DND-41 (cell line): ENCODE measurements around the gene CABP1.

Source experiments
- ATAC-seq: fragments of 200-7000 bp; cut with Tn5 transposase; 3 replicates; pipeline ENCODE4 v1.9.1; 2021; ENCODE audit warnings: low read depth; ENCODE audit not compliant: insufficient read depth
- DNase-seq: peaks from one replicate; pipeline ENCODE4 v3.0.0-alpha.2; 2020
- H2AFZ ChIP-seq: 2 replicates; pipeline ENCODE4 v1.6.0; 2012; ENCODE audit warnings: low read depth, low read length
- H3K27ac ChIP-seq: 2 replicates; pipeline ENCODE4 v1.5.1; 2012; ENCODE audit warnings: low read length, inconsistent platforms
- H3K27me3 ChIP-seq: fragments of 200-600 bp; sonication (generic); 2 replicates; pipeline ENCODE4 v1.6.0; 2012; ENCODE audit warnings: low read length, mild to moderate bottlenecking, inconsistent platforms; ENCODE audit not compliant: insufficient read depth, poor library complexity
- H3K36me3 ChIP-seq: 2 replicates; pipeline ENCODE4 v1.5.1; 2012; ENCODE audit warnings: low read length, inconsistent platforms; ENCODE audit not compliant: insufficient read depth
- H3K4me1 ChIP-seq: 2 replicates; pipeline ENCODE4 v1.5.1; 2012; ENCODE audit warnings: mild to moderate bottlenecking, low read length; ENCODE audit not compliant: insufficient read depth
- H3K4me2 ChIP-seq: 2 replicates; pipeline ENCODE4 v1.6.0; 2012; ENCODE audit warnings: mild to moderate bottlenecking, moderate library complexity, low read length, inconsistent platforms; ENCODE audit not compliant: insufficient read depth
- H3K4me3 ChIP-seq, 2 experiments: fragments of 200-600 bp in 1 of 2; shearing (Covaris generic) in 1 of 2; 2 replicates each; pipeline ENCODE4 v1.5.1; 2012 to 2016; ENCODE audit warnings: inconsistent platforms in 2 of 2, low read length in 2 of 2, mild to moderate bottlenecking in 2 of 2, low read depth in 1 of 2, moderate library complexity in 1 of 2
- H3K79me2 ChIP-seq: 2 replicates; pipeline ENCODE4 v1.6.0; 2012; ENCODE audit warnings: low read length, inconsistent platforms; ENCODE audit not compliant: insufficient read depth
- H3K9ac ChIP-seq: 2 replicates; pipeline ENCODE4 v1.6.0; 2012; ENCODE audit warnings: low read depth, mild to moderate bottlenecking, inconsistent platforms, low read length, moderate library complexity
- H3K9me3 ChIP-seq: 2 replicates; pipeline ENCODE4 v1.5.1; 2012; ENCODE audit warnings: low read length, moderate library complexity, mild to moderate bottlenecking, inconsistent platforms; ENCODE audit not compliant: insufficient read depth, severe bottlenecking
- H4K20me1 ChIP-seq: 2 replicates; pipeline ENCODE4 v1.6.0; 2012; ENCODE audit warnings: low read length; ENCODE audit not compliant: insufficient read depth
- EZH2 ChIP-seq: IDR thresholded peaks from 3 replicates; pipeline ENCODE4 v1.6.1; 2012; ENCODE audit warnings: borderline replicate concordance, low read depth, mild to moderate bottlenecking, moderate library complexity, low read length, inconsistent platforms; ENCODE audit not compliant: severe bottlenecking
- TF ChIP-seq, protein P1 (sequence below): IDR thresholded peaks from 2 replicates; pipeline ENCODE4 v1.5.1; 2012; ENCODE audit warnings: borderline replicate concordance, low read length, moderate library complexity, mild to moderate bottlenecking; ENCODE audit not compliant: poor library complexity, severe bottlenecking; ENCODE audit errors: extremely low read depth

Gene CABP1

DNA sequence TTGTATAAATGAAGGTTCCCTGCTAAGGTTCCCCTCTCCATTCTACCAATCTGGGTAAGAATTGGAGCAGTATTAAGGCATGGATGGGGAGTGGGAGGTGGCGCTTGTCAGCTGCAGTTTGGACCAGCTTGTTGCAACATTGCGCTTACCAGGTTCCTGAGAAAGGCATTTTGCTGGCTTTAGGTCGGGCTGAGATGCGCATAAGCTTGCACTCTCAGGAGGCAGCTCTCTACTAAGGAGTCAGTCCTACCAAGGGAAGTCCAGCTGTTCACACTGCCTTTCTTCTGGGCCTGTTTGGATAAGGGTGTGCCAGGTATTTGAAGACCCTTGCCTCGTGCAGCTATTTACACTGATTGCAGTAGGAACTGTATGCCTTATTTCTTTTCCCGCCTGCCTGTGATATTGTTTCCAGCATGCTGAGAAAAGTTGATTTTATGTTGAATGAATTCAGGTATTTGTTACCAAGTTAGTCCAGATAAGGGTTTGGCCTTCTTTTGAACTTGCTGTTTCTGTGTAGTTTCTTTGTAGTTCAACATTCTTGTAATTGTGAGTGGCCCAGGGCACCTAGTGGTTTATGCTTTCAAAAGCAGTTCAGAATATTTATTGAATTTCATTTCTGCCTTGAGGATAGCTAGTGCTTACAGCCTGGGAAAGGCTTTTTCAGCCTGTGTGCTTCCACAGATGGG lies 49.1 kb downstream of the CABP1 start:
- H4K20me1 ChIP-seq: peaks cover 57% of the 10 kb centered on the region; the same call in 1 of the 2 replicates
- TF ChIP-seq EZH2: no peak
- TF ChIP-seq, protein P1, sequence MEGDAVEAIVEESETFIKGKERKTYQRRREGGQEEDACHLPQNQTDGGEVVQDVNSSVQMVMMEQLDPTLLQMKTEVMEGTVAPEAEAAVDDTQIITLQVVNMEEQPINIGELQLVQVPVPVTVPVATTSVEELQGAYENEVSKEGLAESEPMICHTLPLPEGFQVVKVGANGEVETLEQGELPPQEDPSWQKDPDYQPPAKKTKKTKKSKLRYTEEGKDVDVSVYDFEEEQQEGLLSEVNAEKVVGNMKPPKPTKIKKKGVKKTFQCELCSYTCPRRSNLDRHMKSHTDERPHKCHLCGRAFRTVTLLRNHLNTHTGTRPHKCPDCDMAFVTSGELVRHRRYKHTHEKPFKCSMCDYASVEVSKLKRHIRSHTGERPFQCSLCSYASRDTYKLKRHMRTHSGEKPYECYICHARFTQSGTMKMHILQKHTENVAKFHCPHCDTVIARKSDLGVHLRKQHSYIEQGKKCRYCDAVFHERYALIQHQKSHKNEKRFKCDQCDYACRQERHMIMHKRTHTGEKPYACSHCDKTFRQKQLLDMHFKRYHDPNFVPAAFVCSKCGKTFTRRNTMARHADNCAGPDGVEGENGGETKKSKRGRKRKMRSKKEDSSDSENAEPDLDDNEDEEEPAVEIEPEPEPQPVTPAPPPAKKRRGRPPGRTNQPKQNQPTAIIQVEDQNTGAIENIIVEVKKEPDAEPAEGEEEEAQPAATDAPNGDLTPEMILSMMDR: no peak
- peak overlapping the region in 1 of 2 experiments; percentile 79; a peak in 2 of 4 replicates for H3K4me3 ChIP-seq

DNA sequence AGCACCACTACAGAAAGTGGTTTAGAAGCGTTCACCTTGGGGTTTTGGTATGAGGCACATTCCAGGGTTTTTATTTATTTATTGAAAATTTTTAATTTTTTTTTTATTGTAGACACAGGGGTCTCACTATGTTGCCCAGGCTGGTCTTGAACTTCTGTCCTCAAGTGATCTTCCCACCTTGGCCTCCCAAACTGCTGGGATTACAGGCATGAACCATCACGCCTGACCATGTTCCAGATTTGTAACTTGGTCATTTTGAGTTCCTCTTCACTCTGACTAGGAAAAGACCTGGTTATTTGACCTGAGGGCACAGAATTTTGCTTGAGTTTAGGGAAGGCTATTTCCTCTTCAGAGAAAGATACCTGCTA lies 49.6 kb downstream of the CABP1 start:
- Histone ChIP-seq H4K20me1 (peaks cover 61% of the 10 kb centered on the region; the same call in 1 of the 2 replicates), H3K4me3 (no peak overlapping the region), H3K79me2 (peaks cover 77% of the 10 kb centered on the region), H3K9me3 (no peaks in the 10 kb centered on the region), H3K4me2 (peak overlapping the region; percentile 85), H3K27ac (no peak overlapping the region), H3K4me1 (peaks cover 46% of the 10 kb centered on the region), H3K27me3 (no peaks in the 10 kb centered on the region), H3K9ac (peak overlapping the region; percentile 95; the same call in 1 of the 2 replicates), H2AFZ (no peak overlapping the region), H3K36me3 (peaks cover 37% of the 10 kb centered on the region)
- DNase-seq (no peak), ATAC-seq (no peak)
- TF ChIP-seq EZH2: no peak
- TF ChIP-seq, protein P1: no peak

More for the DNA sequence above, 49.1 kb downstream of the CABP1 start:
- peaks cover 46% of the 10 kb centered on the region for H3K4me1 ChIP-seq
- H3K9ac ChIP-seq: peak overlapping the region; percentile 95
- H3K27ac ChIP-seq: peak overlapping the region; percentile 15; the same call in 1 of the 2 replicates
- no peak for DNase-seq
- H3K9me3 ChIP-seq: no peaks in the 10 kb centered on the region
- peaks cover 32% of the 10 kb centered on the region for H3K36me3 ChIP-seq
- H3K4me2 ChIP-seq: peak overlapping the region; percentile 85
- H3K27me3 ChIP-seq: no peaks in the 10 kb centered on the region
- no peak for ATAC-seq
- no peak overlapping the region for H2AFZ ChIP-seq
- peaks cover 75% of the 10 kb centered on the region for H3K79me2 ChIP-seq

DNA sequence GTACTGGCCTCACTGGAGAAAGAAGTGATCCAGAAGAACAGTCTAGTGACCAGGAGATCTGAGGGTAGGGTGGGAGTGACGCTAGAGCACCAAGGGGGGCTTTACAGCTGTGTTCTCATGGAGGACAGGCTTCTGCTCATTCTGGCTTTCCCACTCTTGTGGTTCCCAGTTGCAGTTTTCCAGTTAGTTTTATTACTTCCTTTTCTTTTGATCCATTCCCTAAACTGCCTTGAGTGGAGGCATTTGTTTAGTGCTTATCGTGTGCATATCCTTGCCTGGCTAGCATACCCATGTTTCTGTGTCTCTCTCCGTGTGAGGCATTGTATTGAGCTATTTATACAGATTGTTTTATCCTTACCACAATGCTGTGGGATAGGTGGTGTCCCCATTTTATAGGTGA lies 50.6 kb downstream of the CABP1 start:
- Histone ChIP-seq H3K36me3 (peaks cover 46% of the 10 kb centered on the region), H3K4me1 (peaks cover 39% of the 10 kb centered on the region), H3K27me3 (no peaks in the 10 kb centered on the region), H4K20me1 (peaks cover 67% of the 10 kb centered on the region; the same call in 1 of the 2 replicates), H2AFZ (no peak overlapping the region), H3K4me3 (no peak overlapping the region), H3K79me2 (peaks cover 81% of the 10 kb centered on the region), H3K27ac (no peak overlapping the region), H3K4me2 (peak overlapping the region; percentile 26), H3K9ac (peak overlapping the region; percentile 7; the same call in 1 of the 2 replicates), H3K9me3 (no peaks in the 10 kb centered on the region)
- TF ChIP-seq, protein P1: no peak
- TF ChIP-seq EZH2: no peak
- ATAC-seq (no peak), DNase-seq (no peak)
